Karpas-422 (cell line): ENCODE results near the gene TNFSF11. TPM values are rescaled to one million over a fixed set of nuclear protein-coding genes. Genes with fewer than 3 reads are reported as not detected.

Source experiments
- DNase-seq: peaks from one replicate; pipeline ENCODE4 v3.0.0-alpha.2; 2015
- H2AFZ ChIP-seq: fragments of 200-600 bp; sonication (generic); 2 replicates; pipeline ENCODE4 v1.6.1; 2014; ENCODE audit warnings: antibody characterized with exemption, low read length, mixed read lengths
- H3K27ac ChIP-seq: fragments of 200-600 bp; sonication (generic); 2 replicates; pipeline ENCODE4 v1.5.1; 2014; ENCODE audit warnings: mild to moderate bottlenecking, low read length, moderate library complexity
- H3K27me3 ChIP-seq: fragments of 200-600 bp; sonication (generic); 2 replicates; pipeline ENCODE4 v1.6.1; 2014; ENCODE audit warnings: low read length, mixed read lengths
- H3K36me3 ChIP-seq: fragments of 200-600 bp; sonication (generic); 2 replicates; pipeline ENCODE4 v1.6.1; 2014; ENCODE audit warnings: low read length, mixed read lengths; ENCODE audit not compliant: insufficient read depth
- H3K4me1 ChIP-seq: fragments of 200-600 bp; sonication (generic); 2 replicates; pipeline ENCODE4 v1.6.1; 2014; ENCODE audit warnings: mild to moderate bottlenecking, low read length, mixed read lengths
- H3K4me2 ChIP-seq: fragments of 200-600 bp; sonication (generic); 2 replicates; pipeline ENCODE4 v1.6.1; 2014; ENCODE audit warnings: low read length, low read depth, mild to moderate bottlenecking; ENCODE audit not compliant: poor library complexity, severe bottlenecking
- H3K4me3 ChIP-seq: fragments of 200-600 bp; sonication (generic); 2 replicates; pipeline ENCODE4 v1.5.1; 2014; ENCODE audit warnings: mild to moderate bottlenecking, antibody characterized with exemption, low read length, mixed read lengths
- H3K79me2 ChIP-seq: fragments of 200-600 bp; sonication (generic); 2 replicates; pipeline ENCODE4 v1.6.1; 2014; ENCODE audit warnings: mild to moderate bottlenecking, low read length, mixed read lengths
- H3K9ac ChIP-seq: fragments of 200-600 bp; sonication (generic); 2 replicates; pipeline ENCODE4 v1.6.0; 2014; ENCODE audit warnings: low read length
- H3K9me2 ChIP-seq: fragments of 200-600 bp; sonication (generic), shearing (Covaris generic); replicated peaks from 2 replicates; pipeline ENCODE4 v1.6.0; 2014; ENCODE audit warnings: mild to moderate bottlenecking, low read length, moderate library complexity; ENCODE audit not compliant: insufficient read depth
- H3K9me3 ChIP-seq: fragments of 300-700, 200-600 bp; sonication (generic); 2 replicates; pipeline ENCODE4 v1.6.1; 2014; ENCODE audit warnings: low read length, mixed read lengths
- H4K20me1 ChIP-seq: fragments of 200-600 bp; sonication (generic); 2 replicates; pipeline ENCODE4 v1.6.1; 2014; ENCODE audit warnings: mild to moderate bottlenecking, antibody characterized with exemption, low read length, low read depth; ENCODE audit not compliant: insufficient read depth
- total RNA-seq: library from RNA; depleted of rRNA; stranded (reverse); fragments of >200 nt; shearing (Covaris generic); gene quantifications from 2 replicates; pipeline ENCODE4 v1.2.3, GENCODE V29; 2014; ENCODE audit warnings: low replicate concordance; rRNA removed

Gene TNFSF11, protein sequence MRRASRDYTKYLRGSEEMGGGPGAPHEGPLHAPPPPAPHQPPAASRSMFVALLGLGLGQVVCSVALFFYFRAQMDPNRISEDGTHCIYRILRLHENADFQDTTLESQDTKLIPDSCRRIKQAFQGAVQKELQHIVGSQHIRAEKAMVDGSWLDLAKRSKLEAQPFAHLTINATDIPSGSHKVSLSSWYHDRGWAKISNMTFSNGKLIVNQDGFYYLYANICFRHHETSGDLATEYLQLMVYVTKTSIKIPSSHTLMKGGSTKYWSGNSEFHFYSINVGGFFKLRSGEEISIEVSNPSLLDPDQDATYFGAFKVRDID
- total RNA-seq, result not detected in 2 replicates

DNA sequence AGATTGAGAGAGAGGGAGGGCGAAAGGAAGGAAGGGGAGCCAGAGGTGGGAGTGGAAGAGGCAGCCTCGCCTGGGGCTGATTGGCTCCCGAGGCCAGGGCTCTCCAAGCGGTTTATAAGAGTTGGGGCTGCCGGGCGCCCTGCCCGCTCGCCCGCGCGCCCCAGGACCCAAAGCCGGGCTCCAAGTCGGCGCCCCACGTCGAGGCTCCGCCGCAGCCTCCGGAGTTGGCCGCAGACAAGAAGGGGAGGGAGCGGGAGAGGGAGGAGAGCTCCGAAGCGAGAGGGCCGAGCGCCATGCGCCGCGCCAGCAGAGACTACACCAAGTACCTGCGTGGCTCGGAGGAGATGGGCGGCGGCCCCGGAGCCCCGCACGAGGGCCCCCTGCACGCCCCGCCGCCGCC lies at the start of gene TNFSF11:
TNFSF11 (plus strand) TSS at position 142 of the 400 bp plus-strand sequence; CDS start at position 294, 152 bp downstream.
- Histone ChIP-seq H3K4me1 (peaks cover 3% of the 10 kb centered on the region; the same call in 1 of the 2 replicates), H3K4me3 (no peak within 1 kb of the TSS), H3K9ac (no peak within 1 kb of the TSS), H3K27ac (no peak within 1 kb of the TSS), H3K9me3 (no peaks in the 10 kb centered on the region), H3K36me3 (no peaks in the 10 kb centered on the region), H3K79me2 (no peaks in the 10 kb centered on the region), H2AFZ (no peak within 1 kb of the TSS; the same call in 1 of the 2 replicates), H3K4me2 (no peak within 1 kb of the TSS), H3K27me3 (no peaks in the 10 kb centered on the region), H4K20me1 (no peaks in the 10 kb centered on the region), H3K9me2 (no peaks in the 10 kb centered on the region)
- DNase-seq, result no peak

DNA sequence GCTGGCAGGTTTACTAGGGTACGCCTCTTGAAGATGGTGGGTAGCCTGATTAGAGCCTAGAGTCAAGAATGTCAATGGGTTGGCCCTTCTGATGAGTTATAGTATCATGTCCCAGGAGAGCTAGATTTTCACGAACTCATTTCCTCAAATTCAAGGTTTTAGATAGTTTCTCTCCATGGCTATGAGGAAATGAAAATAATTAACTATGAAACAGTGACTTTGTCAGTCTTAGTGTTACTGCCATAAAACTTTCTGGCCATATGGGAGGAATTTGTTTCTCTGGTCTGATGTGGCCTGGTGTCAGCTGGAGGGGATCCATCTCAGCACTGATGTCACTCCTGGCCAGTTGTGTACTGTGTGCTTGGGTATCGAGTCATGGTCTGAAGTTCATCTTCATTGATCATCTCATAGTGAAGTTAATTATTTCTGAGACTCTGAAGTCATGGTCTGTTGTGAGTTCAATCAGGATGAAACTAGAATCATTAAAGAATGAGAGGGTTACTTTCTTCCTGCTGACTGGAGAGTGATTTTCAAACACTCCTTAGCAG lies 49.4 kb upstream of the TNFSF11 start:
- no peak overlapping the region for H3K9ac ChIP-seq
- no peaks in the 10 kb centered on the region for H3K36me3 ChIP-seq
- DNase-seq, result peak; percentile 77
- H3K79me2 ChIP-seq, result no peaks in the 10 kb centered on the region
- peak overlapping the region; percentile 17 for H3K4me2 ChIP-seq
- H3K9me3 ChIP-seq, result no peaks in the 10 kb centered on the region
- H4K20me1 ChIP-seq, result no peaks in the 10 kb centered on the region
- H2AFZ ChIP-seq, result no peak overlapping the region
- no peaks in the 10 kb centered on the region for H3K27me3 ChIP-seq
- H3K27ac ChIP-seq, result no peak overlapping the region
- no peaks in the 10 kb centered on the region for H3K9me2 ChIP-seq
- H3K4me3 ChIP-seq, result no peak overlapping the region
- peaks cover 9% of the 10 kb centered on the region for H3K4me1 ChIP-seq

- H3K27ac ChIP-seq, result no peak overlapping the region
- no peaks in the 10 kb centered on the region for H3K36me3 ChIP-seq
- no peak overlapping the region for H3K9ac ChIP-seq
- no peaks in the 10 kb centered on the region for H3K27me3 ChIP-seq
- no peaks in the 10 kb centered on the region for H3K9me3 ChIP-seq
- no peaks in the 10 kb centered on the region for H3K9me2 ChIP-seq
- no peaks in the 10 kb centered on the region for H3K79me2 ChIP-seq
- H2AFZ ChIP-seq, result no peak overlapping the region
- H3K4me1 ChIP-seq, result peaks cover 9% of the 10 kb centered on the region
- no peak overlapping the region for H3K4me2 ChIP-seq
- no peak for DNase-seq
- H3K4me3 ChIP-seq, result no peak overlapping the region
- no peaks in the 10 kb centered on the region for H4K20me1 ChIP-seq
These were observed 48.9 kb upstream of the TNFSF11 start for GRCh38 chr13:42525035-42525504.

DNA sequence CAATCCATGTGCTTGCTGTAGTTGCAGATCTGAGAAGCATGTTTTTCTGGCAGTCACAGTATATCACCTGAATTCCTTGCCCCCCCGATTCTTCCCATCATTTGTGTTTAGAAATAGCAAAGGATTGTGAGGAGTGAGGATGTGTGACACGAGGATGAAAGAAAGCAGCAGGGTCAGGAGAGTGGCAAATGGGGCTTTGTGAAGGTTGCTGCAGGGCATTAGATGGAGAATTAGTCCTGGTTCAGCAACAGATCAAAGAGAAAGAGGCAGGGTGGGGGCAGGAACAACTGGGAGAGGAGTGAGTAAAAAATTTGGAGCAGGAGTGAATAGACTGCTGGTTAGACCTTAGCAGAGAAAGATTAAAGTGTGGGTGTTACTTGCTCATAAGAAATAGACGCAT lies 47.7 kb upstream of the TNFSF11 start:
- H3K36me3 ChIP-seq, result no peaks in the 10 kb centered on the region
- DNase-seq, result no peak
- H3K27me3 ChIP-seq, result no peaks in the 10 kb centered on the region
- H2AFZ ChIP-seq, result no peak overlapping the region
- no peaks in the 10 kb centered on the region for H3K9me3 ChIP-seq
- H3K4me1 ChIP-seq, result peaks cover 9% of the 10 kb centered on the region
- H3K4me2 ChIP-seq, result no peak overlapping the region
- no peak overlapping the region for H3K9ac ChIP-seq
- H3K79me2 ChIP-seq, result no peaks in the 10 kb centered on the region
- no peaks in the 10 kb centered on the region for H3K9me2 ChIP-seq
- H3K4me3 ChIP-seq, result no peak overlapping the region
- no peaks in the 10 kb centered on the region for H4K20me1 ChIP-seq
- no peak overlapping the region for H3K27ac ChIP-seq

GRCh38 chr13:42526804-42527203 lies 47.1 kb upstream of the TNFSF11 start:
- Histone ChIP-seq H4K20me1 (no peaks in the 10 kb centered on the region), H3K27me3 (no peaks in the 10 kb centered on the region), H2AFZ (no peak overlapping the region), H3K9ac (no peak overlapping the region), H3K4me3 (no peak overlapping the region), H3K9me2 (no peaks in the 10 kb centered on the region), H3K36me3 (no peaks in the 10 kb centered on the region), H3K4me2 (no peak overlapping the region), H3K27ac (no peak overlapping the region), H3K9me3 (no peaks in the 10 kb centered on the region), H3K79me2 (no peaks in the 10 kb centered on the region), H3K4me1 (peaks cover 9% of the 10 kb centered on the region)
- DNase-seq, result no peak

- DNase-seq, result peak; percentile 52
- H3K9ac ChIP-seq, result no peak overlapping the region
- no peaks in the 10 kb centered on the region for H3K27me3 ChIP-seq
- H4K20me1 ChIP-seq, result no peaks in the 10 kb centered on the region
- peaks cover 14% of the 10 kb centered on the region for H3K4me1 ChIP-seq
- H3K9me2 ChIP-seq, result no peaks in the 10 kb centered on the region
- H3K9me3 ChIP-seq, result no peaks in the 10 kb centered on the region
- H2AFZ ChIP-seq, result no peak overlapping the region
- no peak overlapping the region for H3K27ac ChIP-seq
- H3K4me2 ChIP-seq, result no peak overlapping the region
- no peaks in the 10 kb centered on the region for H3K36me3 ChIP-seq
- H3K79me2 ChIP-seq, result no peaks in the 10 kb centered on the region
- H3K4me3 ChIP-seq, result no peak overlapping the region
These were observed 41.2 kb upstream of the TNFSF11 start for GRCh38 chr13:42532561-42533335.

DNA sequence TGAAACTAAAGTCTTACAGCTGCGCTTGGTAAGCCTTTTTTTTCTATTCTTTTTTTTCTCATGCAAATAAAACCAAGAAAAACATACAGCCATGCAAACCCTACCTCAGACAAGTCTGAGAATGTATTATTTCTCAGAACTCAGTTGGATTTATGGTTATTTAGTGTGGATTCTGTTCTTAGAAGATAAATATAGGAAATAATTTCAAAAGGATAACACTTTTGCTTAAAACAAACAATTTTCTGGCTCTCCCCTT lies 40.7 kb upstream of the TNFSF11 start:
- Histone ChIP-seq H3K4me3 (no peak overlapping the region), H3K79me2 (no peaks in the 10 kb centered on the region), H3K4me1 (peaks cover 14% of the 10 kb centered on the region), H3K4me2 (no peak overlapping the region), H3K27ac (no peak overlapping the region), H3K9me3 (no peaks in the 10 kb centered on the region), H4K20me1 (no peaks in the 10 kb centered on the region), H3K9ac (no peak overlapping the region), H3K27me3 (no peaks in the 10 kb centered on the region), H3K36me3 (no peaks in the 10 kb centered on the region), H3K9me2 (no peaks in the 10 kb centered on the region), H2AFZ (no peak overlapping the region)
- DNase-seq, result peak; percentile 42

- Histone ChIP-seq H3K27ac (no peak overlapping the region), H3K4me2 (no peak overlapping the region), H3K36me3 (no peaks in the 10 kb centered on the region), H2AFZ (no peak overlapping the region), H3K9me3 (no peaks in the 10 kb centered on the region), H3K9ac (no peak overlapping the region), H3K4me3 (no peak overlapping the region), H4K20me1 (no peaks in the 10 kb centered on the region), H3K9me2 (no peaks in the 10 kb centered on the region), H3K79me2 (no peaks in the 10 kb centered on the region), H3K4me1 (peaks cover 14% of the 10 kb centered on the region), H3K27me3 (no peaks in the 10 kb centered on the region)
- DNase-seq, result peak; percentile 16
These were observed 39.2 kb upstream of the TNFSF11 start for GRCh38 chr13:42534785-42535184.
